AG09319 (cell line): ENCODE data around the gene USP16.
"Not testable (repeated sequence)": the region's sequence is repeated elsewhere in the genome, so short reads cannot be mapped to it uniquely, and the experiment has no call there.

ENCODE experiments used
- DNase-seq: peaks from one replicate; pipeline ENCODE4 v3.0.0-alpha.2; 2010; ENCODE audit warnings: low read depth; ENCODE audit errors: extremely low read depth
- TF ChIP-seq, protein P1 (sequence below): IDR thresholded peaks from 2 replicates; pipeline ENCODE4 v1.5.1; 2011; ENCODE audit warnings: low read depth, mild to moderate bottlenecking, inconsistent platforms, low read length, moderate library complexity

The USP16 gene

DNA sequence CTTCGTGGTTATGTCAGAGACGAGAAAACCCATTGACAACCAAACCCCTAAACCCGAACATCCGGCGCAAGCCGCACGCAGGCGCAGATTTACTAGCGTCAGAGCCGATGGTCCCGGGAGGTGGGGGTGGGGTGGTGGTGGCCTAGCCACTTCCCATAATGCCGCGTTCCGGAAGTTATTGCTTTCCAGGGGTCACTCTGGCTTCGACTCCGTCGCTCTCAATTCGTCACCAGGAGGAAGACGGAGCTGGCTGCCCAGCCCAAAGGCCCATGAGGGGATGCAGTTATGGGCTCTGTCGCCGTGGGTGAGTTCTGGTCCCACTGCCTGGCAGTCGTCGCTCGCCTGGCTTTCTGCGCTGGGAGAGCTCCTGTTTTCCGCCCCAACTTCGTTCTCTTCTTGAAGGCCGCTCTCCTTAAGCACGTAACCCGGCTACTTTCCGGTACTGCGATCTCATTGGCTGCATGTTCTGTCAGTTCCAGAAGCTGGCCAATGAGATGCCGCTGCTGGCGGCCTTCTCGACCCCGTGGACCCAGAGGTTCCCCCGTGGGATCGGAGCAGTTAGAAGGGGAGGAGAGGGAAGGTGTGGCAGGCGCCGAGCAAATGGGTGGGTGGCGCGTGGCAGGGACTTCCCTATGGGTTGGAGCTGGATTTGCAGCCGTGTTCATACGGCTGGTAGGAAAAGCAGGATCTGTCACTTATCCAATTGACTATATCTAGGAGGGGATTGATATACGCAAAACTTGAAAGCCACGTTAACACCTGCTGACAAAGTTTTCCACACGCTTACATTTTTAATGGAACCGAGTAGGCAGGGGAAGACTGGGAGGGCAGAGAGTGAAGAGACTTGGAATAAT is at the start of gene USP16:
Gene USP16, plus strand, starts transcription at position 195 of the 854 bp plus-strand sequence. CDS start 3,246 bp downstream, outside the sequence.
- TF ChIP-seq, protein P1, sequence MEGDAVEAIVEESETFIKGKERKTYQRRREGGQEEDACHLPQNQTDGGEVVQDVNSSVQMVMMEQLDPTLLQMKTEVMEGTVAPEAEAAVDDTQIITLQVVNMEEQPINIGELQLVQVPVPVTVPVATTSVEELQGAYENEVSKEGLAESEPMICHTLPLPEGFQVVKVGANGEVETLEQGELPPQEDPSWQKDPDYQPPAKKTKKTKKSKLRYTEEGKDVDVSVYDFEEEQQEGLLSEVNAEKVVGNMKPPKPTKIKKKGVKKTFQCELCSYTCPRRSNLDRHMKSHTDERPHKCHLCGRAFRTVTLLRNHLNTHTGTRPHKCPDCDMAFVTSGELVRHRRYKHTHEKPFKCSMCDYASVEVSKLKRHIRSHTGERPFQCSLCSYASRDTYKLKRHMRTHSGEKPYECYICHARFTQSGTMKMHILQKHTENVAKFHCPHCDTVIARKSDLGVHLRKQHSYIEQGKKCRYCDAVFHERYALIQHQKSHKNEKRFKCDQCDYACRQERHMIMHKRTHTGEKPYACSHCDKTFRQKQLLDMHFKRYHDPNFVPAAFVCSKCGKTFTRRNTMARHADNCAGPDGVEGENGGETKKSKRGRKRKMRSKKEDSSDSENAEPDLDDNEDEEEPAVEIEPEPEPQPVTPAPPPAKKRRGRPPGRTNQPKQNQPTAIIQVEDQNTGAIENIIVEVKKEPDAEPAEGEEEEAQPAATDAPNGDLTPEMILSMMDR: peak; percentile 1; the same call in 1 of the 2 replicates
- peak; percentile 98 for DNase-seq

DNA sequence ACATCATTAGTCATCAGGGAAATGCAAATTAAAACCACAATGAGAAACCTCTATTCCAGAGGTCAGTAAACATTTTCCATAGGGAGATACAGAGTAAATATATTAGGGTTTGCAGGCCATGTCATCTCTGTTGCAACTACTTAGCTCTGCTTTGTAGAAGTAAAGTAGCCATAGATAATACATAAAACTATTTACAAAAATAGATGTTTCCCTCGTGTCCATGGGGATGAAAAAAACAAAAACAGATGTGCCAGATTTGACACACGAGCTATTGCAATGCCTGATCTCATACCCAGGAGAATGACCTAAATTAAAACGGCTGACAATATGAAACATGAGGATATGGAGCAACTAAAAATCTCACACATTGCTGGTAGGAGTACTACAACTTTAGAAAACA is 49.1 kb upstream of the USP16 start:
- DNase-seq: peak; percentile 71

DNA sequence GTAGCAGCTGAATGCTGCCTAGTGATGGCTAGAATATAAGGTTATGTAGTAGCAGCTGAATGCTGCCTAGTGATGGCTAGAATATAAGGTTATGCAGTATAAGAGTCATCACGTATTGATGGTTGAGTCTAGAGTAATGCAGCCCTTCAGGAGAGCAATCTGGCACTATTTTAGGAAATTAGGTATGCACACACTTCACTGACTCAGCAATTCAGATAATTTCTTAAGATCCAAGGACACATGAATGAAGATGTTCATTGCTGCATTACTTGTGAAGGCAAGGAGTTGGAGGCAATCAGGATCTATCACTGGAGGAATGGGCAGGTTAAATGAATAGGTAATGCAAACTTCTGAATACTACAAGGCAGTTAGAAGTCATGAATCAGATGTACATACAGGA is 45.4 kb upstream of the USP16 start:
- TF ChIP-seq, protein P1: no peak
- no peak for DNase-seq

More for the DNA sequence above, 49.1 kb upstream of the USP16 start:
- TF ChIP-seq, protein P1: no peak

DNA sequence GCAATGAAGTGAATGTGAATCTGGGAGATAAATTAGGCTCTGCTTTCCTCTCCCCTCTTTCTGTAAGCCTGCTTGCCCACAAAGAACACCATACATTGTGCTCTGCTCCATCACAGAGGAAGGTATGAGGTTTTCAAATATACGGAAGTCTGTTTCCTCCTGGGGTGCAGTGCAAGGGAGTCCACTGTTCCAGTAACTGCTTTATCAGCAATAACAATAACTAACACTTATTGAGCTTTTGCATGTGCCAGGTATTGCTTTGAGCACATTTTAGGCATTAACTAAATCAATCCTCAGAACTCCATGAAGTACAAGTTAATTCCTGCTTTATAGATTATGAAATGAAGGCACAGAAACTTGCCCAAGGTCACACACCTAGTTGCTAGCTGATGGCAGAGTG is 41.8 kb upstream of the USP16 start:
- TF ChIP-seq, protein P1: no peak
- no peak for DNase-seq

DNA sequence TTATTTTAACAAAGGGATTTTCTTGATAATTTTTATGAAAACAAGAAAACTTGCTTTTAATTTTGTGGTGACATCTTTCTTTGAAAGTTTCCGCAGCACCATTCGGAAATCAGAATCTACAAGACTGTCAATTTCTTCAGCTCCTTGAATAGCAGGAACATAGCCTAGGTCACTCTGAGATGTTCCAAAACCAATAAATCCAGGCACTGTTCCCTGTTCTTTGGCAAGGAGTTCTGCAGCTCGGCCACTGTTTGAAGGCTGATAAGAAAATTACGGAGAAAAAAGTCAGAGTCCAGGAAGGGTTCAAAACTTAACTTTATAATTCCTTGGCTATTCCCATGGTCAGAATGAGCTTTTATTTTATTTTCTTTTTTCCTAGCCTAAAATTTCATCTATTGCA is 37.8 kb upstream of the USP16 start:
- TF ChIP-seq, protein P1: no peak
- no peak for DNase-seq

DNA sequence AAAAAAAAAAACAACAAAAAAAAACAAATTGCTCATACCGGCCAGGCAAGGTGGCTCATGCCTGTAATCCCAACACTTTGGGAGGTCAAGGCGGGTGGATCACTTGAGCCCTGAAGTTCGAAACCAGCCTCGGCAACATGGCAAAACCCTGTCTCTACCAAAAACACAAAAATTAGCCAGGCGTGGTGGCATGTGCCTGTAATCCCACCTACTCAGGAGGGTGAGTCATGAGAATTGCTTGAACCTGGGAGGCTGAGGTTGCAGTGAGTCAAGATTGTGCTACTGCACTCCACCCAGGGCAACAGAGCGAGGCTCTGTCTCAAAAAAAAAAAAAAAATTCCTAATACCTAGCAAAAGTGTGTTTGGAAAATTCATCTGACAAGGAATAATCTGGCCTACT is 36.3 kb upstream of the USP16 start:
- DNase-seq: not testable (repeated sequence)

DNA sequence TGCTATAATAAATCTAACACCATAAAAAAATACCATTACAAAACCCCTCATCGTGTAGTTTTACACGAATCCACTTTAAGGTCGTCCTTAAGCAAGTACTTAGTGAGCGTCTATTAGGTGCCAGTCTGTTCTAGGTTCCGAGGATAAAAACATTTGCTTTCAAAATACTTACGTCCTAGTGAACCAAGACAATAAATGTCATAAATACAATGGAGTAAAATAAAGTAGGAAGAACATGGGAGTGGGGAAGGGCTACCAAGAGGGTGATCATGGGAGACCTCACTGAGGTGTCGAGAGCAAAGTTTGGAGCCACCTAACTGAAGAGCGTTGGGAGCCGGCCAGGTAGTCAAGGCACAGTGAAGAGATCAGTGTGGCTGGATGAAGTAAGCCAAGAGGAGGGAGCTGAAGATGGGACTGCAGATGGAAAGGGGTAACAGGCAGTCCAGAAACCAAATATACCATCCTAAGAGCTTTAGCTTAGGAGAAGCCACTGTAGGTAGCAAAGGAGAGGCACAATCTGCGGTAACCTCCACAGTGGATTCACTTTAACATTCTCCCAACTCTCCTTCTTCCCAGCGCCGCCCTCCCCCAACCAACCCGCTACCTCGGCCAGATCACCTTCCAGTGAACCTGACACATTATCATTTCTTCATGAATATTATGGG is 32.5 kb upstream of the USP16 start:
- DNase-seq: no peak

More for the DNA sequence above, 32.5 kb upstream of the USP16 start:
- TF ChIP-seq, protein P1: no peak
